ENCODE results near the gene GNL1. TPM values are rescaled to one million over a fixed set of nuclear protein-coding genes. Genes with fewer than 3 reads are reported as not detected.
"Not testable (repeated sequence)": the region's sequence is repeated elsewhere in the genome, so short reads cannot be mapped to it uniquely, and the experiment has no call there.

GNL1 gene
- total RNA-seq, 2 donors from 2014 or later: 42.2 to 49.3 TPM

DNA sequence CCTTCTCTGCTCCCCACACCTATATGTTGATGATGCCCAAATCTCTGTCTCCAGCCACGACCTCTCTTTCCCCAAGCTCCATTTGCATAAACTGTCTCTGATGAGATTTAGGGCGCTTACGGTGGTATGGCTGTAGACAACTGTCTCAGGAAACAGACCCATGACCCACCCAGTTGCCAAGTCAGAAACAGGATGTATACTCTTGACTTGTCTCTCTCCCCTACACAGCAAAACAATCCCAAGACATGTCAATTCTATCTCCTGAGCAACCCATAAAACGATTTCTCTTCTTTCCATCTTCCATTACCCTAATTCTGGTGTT, 13.9 kb downstream of the GNL1 start:
- Histone ChIP-seq H3K4me3 (no peak overlapping the region), H3K9ac (ENCODE audit: low read depth in 2 of 2, low read length in 2 of 2) (peak overlapping the region in 1 of 2 donors; percentile 16), H3K4me1 (no peaks in the 10 kb centered on the region), H3K27me3 (no peaks in the 10 kb centered on the region), H3K36me3 (no peaks in the 10 kb centered on the region), H3K9me3 (no peaks in the 10 kb centered on the region), H3K27ac (no peak overlapping the region)
- TF ChIP-seq, protein P1, sequence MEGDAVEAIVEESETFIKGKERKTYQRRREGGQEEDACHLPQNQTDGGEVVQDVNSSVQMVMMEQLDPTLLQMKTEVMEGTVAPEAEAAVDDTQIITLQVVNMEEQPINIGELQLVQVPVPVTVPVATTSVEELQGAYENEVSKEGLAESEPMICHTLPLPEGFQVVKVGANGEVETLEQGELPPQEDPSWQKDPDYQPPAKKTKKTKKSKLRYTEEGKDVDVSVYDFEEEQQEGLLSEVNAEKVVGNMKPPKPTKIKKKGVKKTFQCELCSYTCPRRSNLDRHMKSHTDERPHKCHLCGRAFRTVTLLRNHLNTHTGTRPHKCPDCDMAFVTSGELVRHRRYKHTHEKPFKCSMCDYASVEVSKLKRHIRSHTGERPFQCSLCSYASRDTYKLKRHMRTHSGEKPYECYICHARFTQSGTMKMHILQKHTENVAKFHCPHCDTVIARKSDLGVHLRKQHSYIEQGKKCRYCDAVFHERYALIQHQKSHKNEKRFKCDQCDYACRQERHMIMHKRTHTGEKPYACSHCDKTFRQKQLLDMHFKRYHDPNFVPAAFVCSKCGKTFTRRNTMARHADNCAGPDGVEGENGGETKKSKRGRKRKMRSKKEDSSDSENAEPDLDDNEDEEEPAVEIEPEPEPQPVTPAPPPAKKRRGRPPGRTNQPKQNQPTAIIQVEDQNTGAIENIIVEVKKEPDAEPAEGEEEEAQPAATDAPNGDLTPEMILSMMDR (IDR thresholded peaks at IDR 0.05): no peak
- DNase-seq: no peak
- intact Hi-C loops (cut with DNase I): loop anchor here (10.0 kb wide), 1 partner anchor 542 kb away; no protein-coding TSS in a partner anchor

DNA sequence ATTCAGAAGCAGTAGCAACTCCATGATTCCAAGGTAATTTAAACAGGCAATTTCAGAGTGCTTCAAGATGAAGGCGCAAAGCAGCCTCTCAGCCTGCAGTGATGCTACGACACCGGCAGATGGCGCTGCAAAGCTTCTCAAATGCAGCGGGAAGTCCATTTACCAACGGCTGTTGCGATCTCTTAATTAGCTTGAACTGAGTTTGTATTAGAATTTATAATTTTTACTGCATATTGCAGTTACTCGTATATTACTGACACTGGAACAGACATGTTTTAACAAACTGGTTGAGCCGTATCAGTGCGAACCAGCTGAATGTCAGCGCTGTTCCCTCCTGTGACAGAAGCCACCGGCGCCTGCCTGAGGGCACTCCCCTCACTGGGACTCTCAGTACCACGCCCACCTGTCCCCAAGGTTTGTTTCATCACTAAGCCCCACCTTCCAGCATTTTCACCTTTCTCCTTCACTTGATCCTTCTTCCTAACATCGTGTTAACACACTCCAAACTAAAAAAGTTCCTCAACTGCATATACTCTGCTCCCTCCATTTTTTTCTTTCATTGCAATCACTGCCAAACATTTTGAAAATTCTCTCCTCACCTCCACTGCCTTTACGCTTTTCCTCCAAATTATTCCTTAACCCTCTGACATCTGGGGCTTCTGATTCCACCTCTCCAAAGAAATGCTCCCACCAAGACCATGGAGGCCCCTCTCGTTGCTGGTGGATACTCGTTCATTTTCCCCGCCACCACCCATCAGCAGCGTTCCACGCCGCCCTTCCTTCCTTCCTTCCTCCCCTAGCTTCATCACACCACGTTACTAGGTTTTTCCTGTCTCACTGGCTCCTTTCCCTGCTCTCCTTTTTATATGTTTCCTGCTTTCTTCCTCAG, 14.5 kb downstream of the GNL1 start:
- H3K9me3 ChIP-seq: no peaks in the 10 kb centered on the region
- intact Hi-C loops (cut with DNase I): loop anchor here (10.0 kb wide), 1 partner anchor 543 kb away; no protein-coding TSS in a partner anchor
- peak overlapping the region; percentile 26 for H3K4me3 ChIP-seq
- TF ChIP-seq, protein P1 (IDR thresholded peaks at IDR 0.05): peak; percentile 99
- peak; percentile 81 for DNase-seq
- no peaks in the 10 kb centered on the region for H3K27me3 ChIP-seq
- no peaks in the 10 kb centered on the region for H3K4me1 ChIP-seq
- H3K27ac ChIP-seq: peak overlapping the region; percentile 10
- H3K9ac ChIP-seq (ENCODE audit: low read depth in 2 of 2, low read length in 2 of 2): peak overlapping the region in 1 of 2 donors; percentile 16
- no peaks in the 10 kb centered on the region for H3K36me3 ChIP-seq

DNA sequence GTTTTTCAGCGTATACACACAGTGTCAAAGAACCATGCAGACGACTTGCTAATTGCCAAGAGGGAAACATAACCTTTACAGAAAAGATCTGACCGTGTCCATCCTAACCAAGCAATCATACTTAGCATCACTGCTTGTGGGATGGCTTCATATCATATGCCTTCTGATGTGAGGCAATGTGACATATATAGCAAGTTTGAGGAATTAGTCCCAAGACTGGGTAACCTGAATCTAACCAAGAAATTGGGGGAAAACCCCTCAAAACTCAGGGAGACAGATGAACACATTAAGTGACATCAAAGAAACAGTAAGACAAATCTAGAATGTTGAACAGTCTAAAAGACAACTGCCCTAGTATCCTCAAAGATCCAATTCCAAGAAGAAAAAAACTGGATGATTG, 18.4 kb downstream of the GNL1 start:
- H3K27me3 ChIP-seq: no peaks in the 10 kb centered on the region
- intact Hi-C loops (cut with DNase I): no loop called here
- H3K27ac ChIP-seq: no peak overlapping the region
- H3K9ac ChIP-seq (ENCODE audit: low read depth in 2 of 2, low read length in 2 of 2): no peak overlapping the region
- H3K9me3 ChIP-seq: no peaks in the 10 kb centered on the region
- no peak for DNase-seq
- no peak overlapping the region for H3K4me3 ChIP-seq
- TF ChIP-seq, protein P1 (IDR thresholded peaks at IDR 0.05): no peak
- H3K36me3 ChIP-seq: no peaks in the 10 kb centered on the region
- no peaks in the 10 kb centered on the region for H3K4me1 ChIP-seq

DNA sequence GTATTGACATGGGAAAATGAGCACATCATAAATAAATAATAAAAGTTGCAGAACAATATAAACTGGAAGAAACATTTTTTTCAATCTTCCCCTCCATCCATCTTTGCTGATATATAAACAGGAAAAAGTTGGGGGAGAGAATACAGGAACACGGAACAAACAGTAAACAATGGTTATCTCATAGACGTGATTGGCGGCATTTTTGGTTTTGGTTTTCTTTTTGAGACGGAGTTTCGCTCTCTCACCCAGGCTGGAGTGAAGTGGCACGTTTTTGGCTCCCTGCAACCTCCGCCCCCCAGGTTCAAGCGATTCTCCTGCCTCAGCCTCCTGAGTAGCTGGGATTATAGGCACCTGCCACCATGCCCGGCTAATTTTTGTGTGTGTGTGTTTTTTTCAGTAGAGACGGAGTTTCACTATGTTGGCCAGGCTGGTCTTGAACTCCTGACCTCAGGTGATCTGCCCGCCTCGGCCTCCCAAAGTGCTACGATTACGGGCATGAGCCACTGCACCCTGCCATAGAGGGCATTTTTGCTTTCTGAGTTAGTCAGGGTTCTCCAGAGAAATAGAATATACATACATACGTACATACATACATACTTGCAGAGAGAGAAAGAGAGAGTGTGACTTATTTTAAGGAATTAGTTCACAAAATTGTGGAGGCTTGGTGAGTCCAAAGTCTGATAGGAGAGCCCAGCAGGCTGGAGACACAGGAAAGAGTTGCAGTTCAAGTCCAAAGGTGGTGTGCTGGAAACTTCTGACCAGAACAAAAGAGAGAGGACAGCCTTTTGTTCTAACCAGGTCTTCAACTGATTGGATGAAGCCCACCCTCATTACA, 22.6 kb downstream of the GNL1 start:
- TF ChIP-seq, protein P1 (IDR thresholded peaks at IDR 0.05): no peak
- no peak for DNase-seq
- Histone ChIP-seq H3K4me3 (no peak overlapping the region), H3K9ac (ENCODE audit: low read depth in 2 of 2, low read length in 2 of 2) (no peak overlapping the region), H3K27ac (peak overlapping the region; percentile 44), H3K9me3 (no peaks in the 10 kb centered on the region), H3K36me3 (no peaks in the 10 kb centered on the region), H3K27me3 (no peaks in the 10 kb centered on the region), H3K4me1 (no peaks in the 10 kb centered on the region)
- intact Hi-C loops (cut with DNase I): loop anchor here (2.0 kb wide), 1 partner anchor 51 kb away; no protein-coding TSS in a partner anchor

DNA sequence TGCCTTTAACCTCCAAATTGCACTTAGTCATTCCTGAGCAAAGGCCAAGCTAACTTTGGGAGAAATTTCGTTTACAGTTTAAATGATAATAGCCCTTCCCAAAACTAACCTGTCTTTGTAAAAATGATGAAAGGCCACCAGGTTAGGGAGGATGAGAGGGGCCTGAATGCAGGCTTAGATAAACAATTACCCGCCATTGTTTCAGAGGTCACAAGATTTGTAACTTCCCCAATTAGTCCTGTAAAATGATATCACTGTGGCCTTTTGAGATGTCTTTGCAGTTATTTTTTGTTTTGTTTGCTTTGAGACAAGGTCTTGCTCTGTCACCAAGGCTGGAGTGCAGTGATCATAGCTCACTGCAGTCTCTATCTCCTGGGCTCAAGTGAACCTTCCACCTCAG, 26.3 kb downstream of the GNL1 start:
- Histone ChIP-seq H3K9me3 (no peaks in the 10 kb centered on the region), H3K4me3 (no peak overlapping the region), H3K36me3 (no peaks in the 10 kb centered on the region), H3K27me3 (no peaks in the 10 kb centered on the region), H3K4me1 (no peaks in the 10 kb centered on the region), H3K9ac (ENCODE audit: low read depth in 2 of 2, low read length in 2 of 2) (no peak overlapping the region), H3K27ac (no peak overlapping the region)
- intact Hi-C loops (cut with DNase I): no loop called here
- no peak for DNase-seq
- TF ChIP-seq, protein P1 (IDR thresholded peaks at IDR 0.05): no peak

DNA sequence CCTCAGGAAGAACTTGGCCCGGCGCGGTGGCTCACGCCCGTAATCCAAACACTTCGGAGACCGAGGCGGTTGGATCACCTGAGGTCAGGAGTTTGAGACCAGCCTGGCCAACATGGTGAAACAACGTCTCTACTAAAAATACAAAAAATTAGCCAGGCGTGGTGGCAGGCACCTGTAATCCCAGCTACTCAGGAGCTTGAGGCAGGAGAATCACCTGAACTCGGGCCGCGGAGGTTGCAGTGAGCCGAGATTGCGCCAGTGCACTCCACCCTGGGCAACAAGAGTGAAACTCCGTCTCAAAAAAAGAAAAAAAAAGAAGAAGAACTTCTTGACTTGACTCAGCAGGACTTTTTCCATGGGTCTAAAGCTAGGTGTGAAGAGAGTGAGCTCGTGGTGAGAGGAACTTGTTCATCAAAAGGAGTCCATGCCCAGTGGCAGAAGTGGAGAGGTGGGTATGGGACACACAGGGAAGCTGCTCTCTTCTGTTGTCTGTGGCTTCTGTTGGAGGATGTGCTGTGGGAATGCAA, 26.9 kb downstream of the GNL1 start:
- H3K4me1 ChIP-seq; H3K4me3 ChIP-seq; H3K27me3 ChIP-seq; H3K9me3 ChIP-seq; H3K27ac ChIP-seq; DNase-seq; H3K9ac ChIP-seq (ENCODE audit: low read depth in 2 of 2, low read length in 2 of 2); H3K36me3 ChIP-seq; intact Hi-C loops (cut with DNase I): not testable (repeated sequence)

DNA sequence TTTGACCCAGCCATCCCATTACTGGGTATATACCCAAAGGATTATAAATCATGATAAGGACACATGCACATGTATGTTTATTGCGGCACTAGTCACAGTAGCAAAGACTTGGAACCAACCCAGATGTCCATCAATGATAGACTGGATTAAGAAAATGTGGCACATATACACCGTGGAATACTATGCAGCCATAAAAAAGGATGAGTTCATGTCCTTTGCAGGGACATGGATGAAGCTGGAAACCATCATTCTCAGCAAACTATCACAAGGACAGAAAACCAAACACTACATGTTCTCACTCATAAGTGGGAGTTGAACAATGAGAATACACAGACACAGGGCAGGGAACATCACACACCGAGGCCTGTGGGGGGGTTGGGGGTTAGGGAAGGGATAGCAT, 29.8 kb downstream of the GNL1 start:
- DNase-seq; H3K9me3 ChIP-seq; intact Hi-C loops (cut with DNase I): not testable (repeated sequence)

DNA sequence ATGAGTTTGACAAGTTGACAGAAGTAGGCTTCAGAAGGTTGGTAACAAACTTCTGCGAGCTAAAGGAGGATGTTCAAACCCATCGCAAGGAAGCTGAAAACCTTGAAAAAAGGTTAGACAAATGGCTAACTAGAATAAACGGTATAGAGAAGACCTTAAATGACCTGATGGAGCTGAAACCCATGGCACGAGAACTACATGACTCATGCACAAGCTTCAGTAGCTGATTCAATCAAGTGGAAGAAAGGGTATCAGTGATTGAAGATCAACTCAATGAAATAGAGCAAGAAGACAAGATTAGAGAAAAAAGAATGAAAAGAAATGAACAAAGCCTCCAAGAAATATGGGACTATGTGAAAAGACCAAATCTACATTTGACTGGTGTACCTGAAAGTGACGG, 34.3 kb downstream of the GNL1 start:
- H3K4me1 ChIP-seq; H3K9me3 ChIP-seq; H3K4me3 ChIP-seq; H3K9ac ChIP-seq (ENCODE audit: low read depth in 2 of 2, low read length in 2 of 2); intact Hi-C loops (cut with DNase I); H3K27me3 ChIP-seq; H3K36me3 ChIP-seq; H3K27ac ChIP-seq; DNase-seq: not testable (repeated sequence)

More for the DNA sequence above, 29.8 kb downstream of the GNL1 start:
- H3K4me3 ChIP-seq; H3K36me3 ChIP-seq; H3K27me3 ChIP-seq; H3K4me1 ChIP-seq; H3K27ac ChIP-seq; H3K9ac ChIP-seq (ENCODE audit: low read depth in 2 of 2, low read length in 2 of 2): not testable (repeated sequence)
